GM12801 (cell line): ENCODE data around the gene RUVBL1.

ENCODE experiments used
- TF ChIP-seq, protein P1 (sequence below): IDR thresholded peaks from one replicate; pipeline ENCODE4 v1.5.1; 2011; ENCODE audit warnings: control low read depth; ENCODE audit not compliant: insufficient read length; ENCODE audit errors: extremely low read depth

The RUVBL1 gene

DNA sequence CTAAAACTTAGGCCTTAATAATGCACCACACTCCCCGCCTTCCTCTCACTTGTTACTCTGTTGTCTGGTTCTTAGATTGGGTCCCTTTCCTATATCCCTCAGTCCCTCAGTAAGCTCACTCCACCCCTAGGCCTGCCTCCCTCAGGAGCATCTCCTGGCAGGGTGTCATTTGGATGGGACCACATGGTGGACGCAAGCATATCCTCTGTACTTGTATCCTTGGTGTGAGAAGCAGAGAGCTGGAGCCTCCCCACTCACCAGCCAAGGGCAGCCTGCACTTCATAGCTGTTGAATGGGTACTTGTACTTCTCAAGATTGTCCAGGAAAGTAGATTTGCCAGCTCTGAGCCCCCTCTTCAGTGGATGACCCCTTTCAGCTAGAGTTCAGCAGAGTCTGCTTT, 59.7 kb downstream of the RUVBL1 start:
- TF ChIP-seq, protein P1, sequence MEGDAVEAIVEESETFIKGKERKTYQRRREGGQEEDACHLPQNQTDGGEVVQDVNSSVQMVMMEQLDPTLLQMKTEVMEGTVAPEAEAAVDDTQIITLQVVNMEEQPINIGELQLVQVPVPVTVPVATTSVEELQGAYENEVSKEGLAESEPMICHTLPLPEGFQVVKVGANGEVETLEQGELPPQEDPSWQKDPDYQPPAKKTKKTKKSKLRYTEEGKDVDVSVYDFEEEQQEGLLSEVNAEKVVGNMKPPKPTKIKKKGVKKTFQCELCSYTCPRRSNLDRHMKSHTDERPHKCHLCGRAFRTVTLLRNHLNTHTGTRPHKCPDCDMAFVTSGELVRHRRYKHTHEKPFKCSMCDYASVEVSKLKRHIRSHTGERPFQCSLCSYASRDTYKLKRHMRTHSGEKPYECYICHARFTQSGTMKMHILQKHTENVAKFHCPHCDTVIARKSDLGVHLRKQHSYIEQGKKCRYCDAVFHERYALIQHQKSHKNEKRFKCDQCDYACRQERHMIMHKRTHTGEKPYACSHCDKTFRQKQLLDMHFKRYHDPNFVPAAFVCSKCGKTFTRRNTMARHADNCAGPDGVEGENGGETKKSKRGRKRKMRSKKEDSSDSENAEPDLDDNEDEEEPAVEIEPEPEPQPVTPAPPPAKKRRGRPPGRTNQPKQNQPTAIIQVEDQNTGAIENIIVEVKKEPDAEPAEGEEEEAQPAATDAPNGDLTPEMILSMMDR, result no peak

DNA sequence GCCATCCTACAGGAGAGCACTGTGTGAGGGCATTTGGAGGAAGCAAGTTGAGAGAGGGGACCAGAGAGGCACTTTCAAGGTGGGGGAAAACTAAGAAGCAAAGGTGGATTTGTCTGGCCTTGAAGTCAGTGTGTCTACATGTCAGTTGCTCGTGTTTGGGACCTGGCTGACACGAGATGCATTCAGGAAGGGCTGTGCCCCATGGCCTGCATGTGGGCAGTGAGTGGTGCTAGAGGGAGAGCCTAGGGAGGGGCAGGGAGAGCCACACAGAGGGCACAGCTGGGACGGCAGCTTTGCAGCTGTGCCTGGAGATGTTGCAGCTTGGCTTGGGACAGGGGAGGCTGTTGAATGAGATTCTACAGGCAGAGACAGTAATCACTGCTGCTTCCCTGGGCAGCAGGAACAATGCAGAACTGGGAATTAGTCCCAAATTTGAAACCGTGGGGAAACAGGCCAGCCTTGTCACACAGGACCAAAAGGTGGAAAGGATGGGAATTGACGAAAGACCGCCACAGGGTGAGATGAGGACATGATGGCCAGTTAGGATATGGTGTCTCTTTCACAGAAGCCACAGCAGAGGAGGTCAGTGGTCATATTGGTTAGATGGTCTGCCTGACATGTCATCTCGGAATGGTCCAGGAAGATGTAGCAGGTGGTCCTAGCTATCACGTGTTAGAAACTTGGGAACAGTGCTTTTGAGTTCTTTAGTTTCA, 61.4 kb downstream of the RUVBL1 start:
- TF ChIP-seq, protein P1, result no peak

DNA sequence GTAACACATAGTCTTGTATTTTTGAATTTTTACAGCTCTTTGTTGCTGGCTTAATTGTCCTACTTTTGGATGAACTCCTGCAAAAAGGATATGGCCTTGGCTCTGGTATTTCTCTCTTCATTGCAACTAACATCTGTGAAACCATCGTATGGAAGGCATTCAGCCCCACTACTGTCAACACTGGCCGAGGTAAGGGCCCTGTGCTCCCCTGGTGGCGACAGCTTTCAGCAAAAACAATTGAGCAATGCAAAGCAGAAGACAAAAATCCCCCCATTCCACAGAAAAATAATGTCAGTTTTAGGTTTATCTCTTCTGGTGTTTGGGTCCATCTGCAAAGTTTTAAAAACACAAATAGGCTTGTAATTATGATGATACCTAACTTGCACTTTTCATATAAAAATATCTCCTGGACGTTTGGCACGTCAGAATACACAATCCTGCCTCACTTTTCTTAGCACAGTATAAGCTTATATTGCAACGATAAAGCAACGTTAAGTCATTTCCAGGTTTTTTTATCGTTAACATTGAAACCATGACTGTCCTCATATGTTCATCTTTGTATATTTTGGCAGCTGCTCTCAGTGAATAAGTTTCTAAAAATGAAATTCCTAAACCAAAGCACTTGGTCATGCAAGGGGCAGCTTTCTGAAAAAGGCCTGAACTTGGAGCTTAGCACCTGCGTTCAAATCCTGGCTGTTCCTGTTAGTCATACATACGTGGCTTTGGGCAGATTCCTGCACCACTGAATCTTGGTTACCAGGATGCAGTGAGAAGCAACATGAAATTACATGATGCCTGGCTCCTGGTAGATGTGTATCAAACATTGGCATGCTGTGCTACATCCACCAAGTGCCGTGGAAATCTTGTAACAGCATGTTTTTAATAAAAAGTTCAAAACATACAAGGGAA, 62.9 kb downstream of the RUVBL1 start:
- TF ChIP-seq, protein P1, result no peak

DNA sequence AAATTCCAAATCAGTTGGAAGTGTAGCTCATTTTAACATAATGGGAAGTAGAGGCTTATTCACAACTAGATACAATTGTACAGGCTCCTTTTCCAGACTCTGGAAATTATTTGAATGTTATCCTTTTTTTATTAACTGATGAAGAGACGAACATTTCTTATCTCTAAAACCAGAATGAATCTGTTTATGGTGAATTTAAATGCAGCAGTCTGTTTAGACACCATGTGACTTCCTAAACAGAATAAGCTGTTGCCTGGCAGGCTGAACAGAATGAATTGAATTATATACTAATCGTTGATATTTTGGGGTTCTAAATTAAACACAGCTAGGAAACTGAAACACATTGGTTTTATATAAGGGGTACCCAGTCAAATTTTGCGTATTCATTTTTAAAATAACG, 67.4 kb downstream of the RUVBL1 start:
- TF ChIP-seq, protein P1, result no peak

DNA sequence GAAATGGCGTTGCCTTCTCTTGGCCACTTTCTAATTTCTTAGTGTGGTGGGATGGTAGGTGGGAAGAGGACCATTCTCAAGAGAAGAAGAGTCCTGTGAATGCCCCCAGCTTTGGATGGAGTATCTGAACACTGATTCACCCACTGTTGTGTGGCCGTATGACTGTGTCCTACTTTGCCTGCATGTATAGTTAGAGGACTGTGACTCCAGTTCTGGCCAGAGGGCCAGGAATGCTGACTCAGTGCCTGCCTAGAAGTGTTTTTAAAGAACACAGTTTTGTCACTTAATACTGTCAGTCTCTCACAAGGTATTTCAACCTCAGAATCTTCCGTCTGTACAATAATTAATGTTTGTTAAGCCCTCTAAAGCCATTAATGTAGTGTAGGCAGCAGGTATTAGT, 69.2 kb downstream of the RUVBL1 start:
- TF ChIP-seq, protein P1, result no peak

DNA sequence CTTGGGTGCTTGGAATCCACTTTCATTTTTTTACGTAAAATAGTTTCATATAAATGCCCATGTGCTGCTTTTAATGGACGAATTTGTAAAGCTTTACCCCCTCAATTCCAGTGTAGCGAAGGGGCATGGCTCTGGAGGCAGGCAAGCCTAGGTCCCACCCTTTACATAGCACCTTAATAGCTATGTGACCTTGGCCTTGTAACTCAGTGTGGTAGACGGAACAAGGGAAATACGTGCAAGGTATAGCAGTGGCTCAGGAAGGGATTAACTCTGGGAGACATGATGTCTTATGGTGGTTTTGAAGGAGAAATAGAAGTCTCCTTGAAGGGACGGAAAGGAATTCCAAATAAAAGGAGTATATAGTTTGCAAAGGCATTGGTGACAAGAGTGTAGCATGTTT, 70.0 kb downstream of the RUVBL1 start:
- TF ChIP-seq, protein P1, result no peak

DNA sequence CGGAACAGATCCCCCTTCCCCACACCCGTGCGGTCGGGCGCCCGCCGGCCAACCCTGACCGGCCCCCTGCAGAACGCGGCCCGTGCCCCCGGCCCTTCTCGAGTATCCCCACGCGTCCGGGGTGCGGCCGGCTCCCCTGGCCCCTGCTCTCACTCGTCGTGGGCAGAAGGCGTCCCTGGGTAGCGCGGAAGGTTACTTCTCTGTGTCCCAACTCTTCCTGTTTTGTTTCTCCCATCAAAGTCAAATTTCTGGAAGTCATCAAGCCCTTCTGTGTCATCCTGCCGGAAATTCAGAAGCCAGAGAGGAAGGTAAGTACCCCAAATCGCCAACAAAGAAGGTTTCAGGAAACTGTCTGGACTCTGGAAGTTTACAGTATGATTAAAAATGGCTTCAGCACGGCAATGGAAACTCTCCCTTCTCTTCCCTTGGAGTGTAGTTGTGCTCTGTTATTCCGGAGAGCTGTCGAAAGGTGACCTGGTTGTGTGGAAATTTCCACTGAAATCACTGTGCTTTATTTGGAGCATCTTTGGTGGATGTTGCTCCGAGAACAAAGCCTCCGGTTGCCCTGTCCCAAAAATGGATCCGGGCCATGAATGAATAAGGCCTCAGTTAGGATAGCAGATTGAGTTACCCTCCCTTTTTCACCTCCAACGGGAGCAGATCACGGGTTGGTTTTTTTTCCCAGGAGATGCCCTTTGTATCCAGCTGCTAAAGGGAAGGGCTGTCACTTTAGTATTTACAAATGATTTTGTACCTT, 70.8 kb downstream of the RUVBL1 start:
- TF ChIP-seq, protein P1, result no peak
